ENCODE data around the gene TMX2. TPM values are rescaled to one million over a fixed set of nuclear protein-coding genes. Genes with fewer than 3 reads are reported as not detected.

The TMX2 gene
- total and polyA plus RNA-seq, 3 experiments from 2014 or later = 89.9 to 131 (median 129) TPM

DNA sequence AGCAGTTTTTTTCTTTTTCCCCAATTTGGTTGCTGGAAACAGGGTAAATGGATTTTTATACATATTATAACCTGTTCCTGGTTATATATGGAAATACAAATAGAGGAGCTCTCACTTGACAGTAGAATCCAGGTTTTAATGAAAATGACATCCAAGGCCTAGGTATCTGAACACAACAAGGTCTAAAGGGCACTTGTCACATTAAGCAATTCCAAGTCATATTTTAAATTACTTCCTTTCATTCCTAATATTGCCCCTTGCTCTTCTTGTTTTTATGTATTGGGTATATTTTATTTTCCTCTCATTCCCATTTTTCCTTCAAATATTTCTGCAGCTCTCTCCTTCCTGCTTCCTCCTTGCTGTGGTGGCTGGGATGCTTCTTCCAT lies 76.3 kb downstream of the TMX2 start:
- H3K27me3 Mint-ChIP-seq = peaks cover 0 to 1% of the 10 kb centered on the region in 2 donors
- ChIA-PET POLR2A (no interaction called here), CTCF (interaction anchor here (1.9 kb wide), 1 partner anchor 12 kb away, joined by 8 read pairs; no protein-coding TSS in a partner anchor)
- Histone ChIP-seq H3K27ac (ENCODE audit: low read depth, low read length) (no peak overlapping the region), H3K4me1 (ENCODE audit: insufficient read depth, low read length) (peaks cover 30% of the 10 kb centered on the region), H3K4me3 (ENCODE audit: low read length) (no peak overlapping the region), H3K9me3 (ENCODE audit: low read length) (no peaks in the 10 kb centered on the region), H3K36me3 (ENCODE audit: insufficient read depth, low read length) (no peaks in the 10 kb centered on the region), H3K27me3 (ENCODE audit: insufficient read depth, low read length, poor library complexity, severe bottlenecking) (no peaks in the 10 kb centered on the region)
- H3K36me3 Mint-ChIP-seq = peaks cover 0 to 1% (median 0%) of the 10 kb centered on the region in 3 donors
- no peak overlapping the region for H3K4me3 Mint-ChIP-seq
- peak overlapping the region in 1 of 8 donors; percentile 89 for H3K27ac Mint-ChIP-seq
- peaks cover 27 to 30% (median 29%) of the 10 kb centered on the region in 3 donors for H3K4me1 Mint-ChIP-seq
- H3K9me3 Mint-ChIP-seq = no peaks in the 10 kb centered on the region
- DNase-seq = no peak

Other genes with a start within 250 kb of the TMX2 start
- 10 to 100 TPM; 24.2 to 25.3 TPM for gene SLC43A1, start 196.9 kb upstream of the TMX2 start, total RNA-seq
- 23.5 TPM for gene SLC43A1, start 196.9 kb upstream of the TMX2 start, polyA plus RNA-seq
- gene TIMM10, start 181.8 kb upstream of the TMX2 start, total RNA-seq = 100 to 1,000 TPM; 151 to 154 TPM
- gene TIMM10, start 181.8 kb upstream of the TMX2 start, polyA plus RNA-seq = 72.2 TPM
- not detected for gene SMTNL1, start 175.0 kb upstream of the TMX2 start, total RNA-seq
- 0.16 TPM for gene SMTNL1, start 175.0 kb upstream of the TMX2 start, polyA plus RNA-seq
- 10 to 100 TPM; 74.9 to 79.2 TPM for gene UBE2L6, start 144.9 kb upstream of the TMX2 start, total RNA-seq
- gene UBE2L6, start 144.9 kb upstream of the TMX2 start, polyA plus RNA-seq = 286 TPM
- gene SERPING1, start 114.9 kb upstream of the TMX2 start, total RNA-seq = not detected
- gene SERPING1, start 114.9 kb upstream of the TMX2 start, polyA plus RNA-seq = not detected
- 1 to 10 TPM; 1.0 to 1.7 TPM for gene YPEL4, start 62.7 kb upstream of the TMX2 start, total RNA-seq
- 0.37 TPM for gene YPEL4, start 62.7 kb upstream of the TMX2 start, polyA plus RNA-seq
- gene CLP1, start 54.8 kb upstream of the TMX2 start, total RNA-seq = 10 to 100 TPM; 22.4 to 23.4 TPM
- gene CLP1, start 54.8 kb upstream of the TMX2 start, polyA plus RNA-seq = 8.2 TPM
- gene ZDHHC5, start 44.5 kb upstream of the TMX2 start, total RNA-seq = 10 to 100 TPM; 83.9 to 89.0 TPM
- gene ZDHHC5, start 44.5 kb upstream of the TMX2 start, polyA plus RNA-seq = 45.1 TPM
- 10 to 100 TPM; 16.8 to 18.4 TPM for gene MED19, start 378 bp upstream of the TMX2 start, total RNA-seq
- 19.7 TPM for gene MED19, start 378 bp upstream of the TMX2 start, polyA plus RNA-seq
- 100 to 1,000 TPM; 272 to 276 TPM for gene SELENOH, start 28.9 kb downstream of the TMX2 start, total RNA-seq
- 201 TPM for gene SELENOH, start 28.9 kb downstream of the TMX2 start, polyA plus RNA-seq
- gene BTBD18, start 39.2 kb downstream of the TMX2 start, total RNA-seq = not detected
- 0.89 TPM for gene BTBD18, start 39.2 kb downstream of the TMX2 start, polyA plus RNA-seq
- gene CTNND1, start 49.2 kb downstream of the TMX2 start, total RNA-seq = 1 to 10 TPM; 3.1 to 4.4 TPM
- 0.95 TPM for gene CTNND1, start 49.2 kb downstream of the TMX2 start, polyA plus RNA-seq